ENCODE measurements around the gene RTRAF.

DNA sequence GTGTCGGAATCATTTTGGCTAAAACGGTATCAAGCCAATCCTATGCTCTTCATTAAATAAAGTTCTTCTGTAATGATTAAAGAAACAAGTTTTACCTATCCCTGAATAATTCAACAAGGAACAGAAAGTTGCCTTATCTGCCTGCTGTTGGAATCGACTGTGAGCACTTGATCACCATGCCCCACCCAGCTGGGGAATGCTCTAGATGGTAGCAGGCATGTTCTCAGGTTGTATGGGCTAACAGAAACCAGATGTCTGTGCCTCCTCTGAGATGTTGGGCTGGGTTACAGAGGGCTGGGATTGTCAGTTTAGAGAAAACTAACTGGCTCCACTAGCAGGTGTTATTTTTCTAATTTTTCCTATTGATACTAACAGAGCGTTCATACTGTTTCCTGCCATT is 28.9 kb downstream of the RTRAF start:
- no peak for TF ChIP-seq POLR2A (IDR thresholded peaks at IDR 0.05)
- TF ChIP-seq, protein P1, sequence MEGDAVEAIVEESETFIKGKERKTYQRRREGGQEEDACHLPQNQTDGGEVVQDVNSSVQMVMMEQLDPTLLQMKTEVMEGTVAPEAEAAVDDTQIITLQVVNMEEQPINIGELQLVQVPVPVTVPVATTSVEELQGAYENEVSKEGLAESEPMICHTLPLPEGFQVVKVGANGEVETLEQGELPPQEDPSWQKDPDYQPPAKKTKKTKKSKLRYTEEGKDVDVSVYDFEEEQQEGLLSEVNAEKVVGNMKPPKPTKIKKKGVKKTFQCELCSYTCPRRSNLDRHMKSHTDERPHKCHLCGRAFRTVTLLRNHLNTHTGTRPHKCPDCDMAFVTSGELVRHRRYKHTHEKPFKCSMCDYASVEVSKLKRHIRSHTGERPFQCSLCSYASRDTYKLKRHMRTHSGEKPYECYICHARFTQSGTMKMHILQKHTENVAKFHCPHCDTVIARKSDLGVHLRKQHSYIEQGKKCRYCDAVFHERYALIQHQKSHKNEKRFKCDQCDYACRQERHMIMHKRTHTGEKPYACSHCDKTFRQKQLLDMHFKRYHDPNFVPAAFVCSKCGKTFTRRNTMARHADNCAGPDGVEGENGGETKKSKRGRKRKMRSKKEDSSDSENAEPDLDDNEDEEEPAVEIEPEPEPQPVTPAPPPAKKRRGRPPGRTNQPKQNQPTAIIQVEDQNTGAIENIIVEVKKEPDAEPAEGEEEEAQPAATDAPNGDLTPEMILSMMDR (IDR thresholded peaks at IDR 0.05), result no peak

Data from testis (tissue), 2 donors.